C4-2B (cell line): Measurements from ENCODE around the gene TAF1B.

Source experiments
- CTCF ChIP-seq: fragments of 450-650 bp; conservative IDR thresholded peaks from 2 replicates; pipeline ENCODE4 v1.5.1; 2017; ENCODE audit warnings: mild to moderate bottlenecking
- ZFX ChIP-seq: fragments of 450-650 bp; IDR thresholded peaks from 2 replicates; pipeline ENCODE4 v1.6.1; 2017

- TF ChIP-seq CTCF (no peak), ZFX (no peak)
Observed at GRCh38 chr2:9912468-9912867, 69.2 kb downstream of the TAF1B start.
